Measurements from ENCODE around the gene HSFX2.
"Not testable (repeated sequence)": the region's sequence is repeated elsewhere in the genome, so short reads cannot be mapped to it uniquely, and the experiment has no call there.

The HSFX2 gene

GRCh38 chrX:149618871-149619270 lies 23.8 kb upstream of the HSFX2 start:
- no peak overlapping the region for H3K4me3 ChIP-seq (ENCODE audit: low read depth, low read length)
- TF ChIP-seq CTCF (IDR thresholded peaks at IDR 0.05; ENCODE audit: control insufficient read depth, extremely low read depth, insufficient read depth) = no peak
- DNase-seq (ENCODE audit: low read depth) = no peak

GRCh38 chrX:149611623-149612175 lies 16.6 kb upstream of the HSFX2 start:
- TF ChIP-seq CTCF (IDR thresholded peaks at IDR 0.05; ENCODE audit: control insufficient read depth, extremely low read depth, insufficient read depth) = no peak
- DNase-seq (ENCODE audit: low read depth) = no peak
- H3K4me3 ChIP-seq (ENCODE audit: low read depth, low read length) = no peak overlapping the region

- H3K4me3 ChIP-seq (ENCODE audit: low read depth, low read length) = no peak overlapping the region
- TF ChIP-seq CTCF (IDR thresholded peaks at IDR 0.05; ENCODE audit: control insufficient read depth, extremely low read depth, insufficient read depth) = no peak
- DNase-seq (ENCODE audit: low read depth) = no peak
Observed at GRCh38 chrX:149610511-149610910, 15.4 kb upstream of the HSFX2 start.

GRCh38 chrX:149607699-149608098 lies 12.6 kb upstream of the HSFX2 start:
- no peak overlapping the region for H3K4me3 ChIP-seq (ENCODE audit: low read depth, low read length)
- DNase-seq (ENCODE audit: low read depth) = no peak
- no peak for TF ChIP-seq CTCF (IDR thresholded peaks at IDR 0.05; ENCODE audit: control insufficient read depth, extremely low read depth, insufficient read depth)

GRCh38 chrX:149605248-149605885 lies 10.3 kb upstream of the HSFX2 start:
- not testable (repeated sequence) for DNase-seq (ENCODE audit: low read depth); H3K4me3 ChIP-seq (ENCODE audit: low read depth, low read length)

- not testable (repeated sequence) for DNase-seq (ENCODE audit: low read depth); H3K4me3 ChIP-seq (ENCODE audit: low read depth, low read length)
- TF ChIP-seq CTCF (IDR thresholded peaks at IDR 0.05; ENCODE audit: control insufficient read depth, extremely low read depth, insufficient read depth) = 0 out of 2 replicates have a peak, but pooled peaks have one; percentile 10
Observed at GRCh38 chrX:149598603-149599002, 3.5 kb upstream of the HSFX2 start.

GRCh38 chrX:149595943-149596342 lies 829 bp upstream of the HSFX2 start:
- DNase-seq (ENCODE audit: low read depth); H3K4me3 ChIP-seq (ENCODE audit: low read depth, low read length): not testable (repeated sequence)

- DNase-seq (ENCODE audit: low read depth); H3K4me3 ChIP-seq (ENCODE audit: low read depth, low read length): not testable (repeated sequence)
Observed at GRCh38 chrX:149590993-149591392, 4.1 kb downstream of the HSFX2 start.

GRCh38 chrX:149587359-149587758 lies 7.8 kb downstream of the HSFX2 start, which contains the start of gene MAGEA9B:
MAGEA9B (minus strand) TSS chrX:149587459; CDS start chrX:149583179, 4,280 bp downstream.
- DNase-seq (ENCODE audit: low read depth); H3K4me3 ChIP-seq (ENCODE audit: low read depth, low read length): not testable (repeated sequence)

GRCh38 chrX:149585631-149586030 lies 9.5 kb downstream of the HSFX2 start:
- DNase-seq (ENCODE audit: low read depth) = not testable (repeated sequence)

GRCh38 chrX:149573456-149573855 lies 21.7 kb downstream of the HSFX2 start:
- not testable (repeated sequence) for H3K4me3 ChIP-seq (ENCODE audit: low read depth, low read length); DNase-seq (ENCODE audit: low read depth)

More at GRCh38 chrX:149585631-149586030, 9.5 kb downstream of the HSFX2 start:
- H3K4me3 ChIP-seq (ENCODE audit: low read depth, low read length) = not testable (repeated sequence)

All from LNCaP clone FGC (cell line).